ENCODE data around the gene COL1A1.

GRCh38 chr17:50135316-50136095 is 65.9 kb downstream of the COL1A1 start:
- TF ChIP-seq CTCF (IDR thresholded peaks at IDR 0.05; ENCODE audit: low read depth, low read length, missing input control) = no peak
- TF ChIP-seq JUND (IDR thresholded peaks at IDR 0.05) = no peak
- TF ChIP-seq EGR1 (IDR thresholded peaks at IDR 0.05; ENCODE audit: low read depth in 2 of 2) = no peak
- TF ChIP-seq TAF1 (conservative IDR thresholded peaks at IDR 0.05) = no peak
- TF ChIP-seq ZBTB33 (IDR thresholded peaks at IDR 0.05) = no peak
- no peak for TF ChIP-seq FOXA1 (IDR thresholded peaks at IDR 0.05)
- TF ChIP-seq REST (IDR thresholded peaks at IDR 0.05) = no peak
- TF ChIP-seq RXRA (IDR thresholded peaks at IDR 0.05) = no peak
- TF ChIP-seq YY1 (IDR thresholded peaks at IDR 0.05) = no peak

All from liver (tissue), 3 donors.